ENCODE data around the gene TIMM13. TPM values are rescaled to one million over a fixed set of nuclear protein-coding genes. Genes with fewer than 3 reads are reported as not detected.

TIMM13 gene
- total RNA-seq, 4 donors from 2014 or later: 23.7 to 60.3 (median 46.8) TPM

DNA sequence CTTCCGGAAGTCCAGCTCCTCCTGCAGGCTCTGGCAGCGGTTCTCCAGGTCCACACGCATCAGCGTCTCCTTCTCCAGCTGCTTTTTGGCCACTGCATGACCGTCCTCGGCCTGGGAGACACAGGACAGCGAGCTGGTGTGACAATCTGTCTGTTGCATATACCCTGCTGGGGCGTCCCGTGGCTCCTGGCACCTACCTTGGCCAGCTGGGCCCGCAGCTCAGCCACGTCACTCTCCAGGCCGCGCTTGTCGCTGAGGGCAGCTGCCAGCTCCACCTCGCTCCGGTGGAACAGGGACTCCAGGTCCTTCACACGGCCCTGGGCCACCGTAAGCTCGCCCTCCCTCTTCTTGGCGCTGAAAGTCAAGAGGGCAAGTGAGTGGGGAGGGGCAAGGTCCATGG lies 10.8 kb upstream of the TIMM13 start:
- peaks cover 0 to 29% of the 10 kb centered on the region in 2 donors for H3K36me3 ChIP-seq
- TF ChIP-seq POLR2A (IDR thresholded peaks at IDR 0.05) (no peak), CTCF (IDR thresholded peaks at IDR 0.05 in 4 of 5, conservative IDR thresholded peaks at IDR 0.05 in 1 of 5) (no peak)
- no peaks in the 10 kb centered on the region for H3K27me3 ChIP-seq
- intact Hi-C loops (cut with DNase I; ENCODE audit: low total_unique reads) (no loop called here), in situ Hi-C loops (cut with MboI; ENCODE audit: low sequenced_read_pairs in 4 of 4) (no loop called here)
- no peak overlapping the region for H3K27ac ChIP-seq
- ATAC-seq: no peak
- H3K4me1 ChIP-seq: no peaks in the 10 kb centered on the region
- H3K9me3 ChIP-seq: no peaks in the 10 kb centered on the region
- no peak overlapping the region for H3K4me3 ChIP-seq
- no peak for DNase-seq

- no peak overlapping the region for H3K4me3 ChIP-seq
- no peaks in the 10 kb centered on the region for H3K27me3 ChIP-seq
- H3K4me1 ChIP-seq: no peaks in the 10 kb centered on the region
- ATAC-seq (no peak), DNase-seq (no peak)
- no peaks in the 10 kb centered on the region for H3K9me3 ChIP-seq
- intact Hi-C loops (cut with DNase I; ENCODE audit: low total_unique reads) (no loop called here), in situ Hi-C loops (cut with MboI; ENCODE audit: low sequenced_read_pairs in 4 of 4) (no loop called here)
- H3K36me3 ChIP-seq: peaks cover 0 to 32% of the 10 kb centered on the region in 2 donors
- TF ChIP-seq CTCF (IDR thresholded peaks at IDR 0.05 in 4 of 5, conservative IDR thresholded peaks at IDR 0.05 in 1 of 5): no peak
- TF ChIP-seq POLR2A (IDR thresholded peaks at IDR 0.05): no peak
- no peak overlapping the region for H3K27ac ChIP-seq
Observed at GRCh38 chr19:2436926-2437325, 9.5 kb upstream of the TIMM13 start.

- intact Hi-C loops (cut with DNase I; ENCODE audit: low total_unique reads): no loop called here
- H3K9me3 ChIP-seq: no peaks in the 10 kb centered on the region
- ATAC-seq (no peak), DNase-seq (no peak)
- in situ Hi-C loops (cut with MboI; ENCODE audit: low sequenced_read_pairs in 4 of 4): no loop called here
- no peaks in the 10 kb centered on the region for H3K27me3 ChIP-seq
- TF ChIP-seq CTCF (IDR thresholded peaks at IDR 0.05 in 4 of 5, conservative IDR thresholded peaks at IDR 0.05 in 1 of 5) (no peak), POLR2A (IDR thresholded peaks at IDR 0.05) (no peak)
- no peak overlapping the region for H3K27ac ChIP-seq
- no peak overlapping the region for H3K4me3 ChIP-seq
- no peaks in the 10 kb centered on the region for H3K4me1 ChIP-seq
- peaks cover 0 to 37% of the 10 kb centered on the region in 2 donors for H3K36me3 ChIP-seq
Observed at GRCh38 chr19:2436384-2436783, 9.0 kb upstream of the TIMM13 start.

DNA sequence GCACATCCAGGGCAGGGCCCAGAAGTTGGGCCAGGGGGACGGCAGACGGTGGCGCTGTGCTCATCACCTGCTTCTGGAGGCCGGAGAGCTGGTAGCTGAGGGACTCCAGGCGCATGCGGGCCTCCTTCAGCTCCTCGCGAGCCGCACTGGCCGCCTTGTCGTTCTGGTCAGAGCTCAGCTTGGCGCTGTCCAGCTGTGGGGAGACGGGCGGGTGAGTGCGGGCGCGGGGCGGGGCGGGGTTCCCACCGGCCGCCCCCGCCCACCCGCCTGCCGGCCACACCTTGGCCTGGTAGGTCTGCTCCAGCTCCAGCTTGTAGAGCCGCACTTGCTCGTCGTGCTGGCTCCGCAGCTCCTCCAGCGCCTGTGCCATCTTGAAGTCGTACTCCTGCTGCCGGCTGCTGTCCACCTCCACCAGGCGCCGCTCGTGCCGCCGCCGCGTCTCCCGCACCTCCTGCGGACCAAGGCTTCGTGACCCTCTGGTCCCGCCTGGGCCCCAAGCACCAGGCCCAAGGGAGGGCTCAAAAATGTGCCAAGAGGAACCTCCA lies 7.4 kb upstream of the TIMM13 start:
- intact Hi-C loops (cut with DNase I; ENCODE audit: low total_unique reads): no loop called here
- DNase-seq: no peak
- H3K4me3 ChIP-seq: no peak overlapping the region
- H3K27me3 ChIP-seq: no peaks in the 10 kb centered on the region
- no peaks in the 10 kb centered on the region for H3K9me3 ChIP-seq
- peaks cover 0 to 42% of the 10 kb centered on the region in 2 donors for H3K36me3 ChIP-seq
- in situ Hi-C loops (cut with MboI; ENCODE audit: low sequenced_read_pairs in 4 of 4): no loop called here
- TF ChIP-seq CTCF (IDR thresholded peaks at IDR 0.05 in 4 of 5, conservative IDR thresholded peaks at IDR 0.05 in 1 of 5): no peak
- no peak for TF ChIP-seq POLR2A (IDR thresholded peaks at IDR 0.05)
- no peak for ATAC-seq
- H3K27ac ChIP-seq: no peak overlapping the region
- no peaks in the 10 kb centered on the region for H3K4me1 ChIP-seq

GRCh38 chr19:2434267-2434666 lies 6.9 kb upstream of the TIMM13 start:
- Histone ChIP-seq H3K27me3 (no peaks in the 10 kb centered on the region), H3K4me3 (no peak overlapping the region), H3K9me3 (no peaks in the 10 kb centered on the region), H3K27ac (no peak overlapping the region), H3K4me1 (no peaks in the 10 kb centered on the region), H3K36me3 (peaks cover 0 to 42% of the 10 kb centered on the region in 2 donors)
- in situ Hi-C loops (cut with MboI; ENCODE audit: low sequenced_read_pairs in 4 of 4): no loop called here
- no peak for DNase-seq
- TF ChIP-seq POLR2A (IDR thresholded peaks at IDR 0.05) (no peak), CTCF (IDR thresholded peaks at IDR 0.05 in 4 of 5, conservative IDR thresholded peaks at IDR 0.05 in 1 of 5) (no peak)
- no peak for ATAC-seq
- intact Hi-C loops (cut with DNase I; ENCODE audit: low total_unique reads): no loop called here
